ENCODE data around the gene GINM1. TPM values are rescaled to one million over a fixed set of nuclear protein-coding genes. Genes with fewer than 3 reads are reported as not detected.
A peak's percentile ranks its signal among the peaks of the same experiment; 100 is the strongest.

GINM1 gene
- total and polyA plus RNA-seq, 9 of the 15 experiments (the other 6 are each of a cell fraction or from before 2014, with no cell fraction given) = 5.0 to 19.3 (median 14.2) TPM

- peak; percentile 93 for TF ChIP-seq CTBP1 (IDR thresholded peaks at IDR 0.05; ENCODE audit: borderline replicate concordance)
- TF ChIP-seq MECOM (CRISPR knock-in tag; IDR thresholded peaks at IDR 0.05) = peak; percentile 10; the same call in 1 of the 2 replicates
- no peak for TF ChIP-seq BCL6 (CRISPR knock-in tag; IDR thresholded peaks at IDR 0.05)
- TF ChIP-seq MTA1 (IDR thresholded peaks at IDR 0.05; ENCODE audit: borderline replicate concordance) = 0 out of 2 replicates have a peak, but pooled peaks have one; percentile 57
- peak; percentile 45 to 59 for TF ChIP-seq AFF1 (IDR thresholded peaks at IDR 0.05; ENCODE audit: low read depth in 1 of 2, partially characterized antibody in 2 of 2)
- no peak for TF ChIP-seq ZNF707 (CRISPR knock-in tag; conservative IDR thresholded peaks at IDR 0.05)
- TF ChIP-seq ZNF589 (CRISPR knock-in tag; IDR thresholded peaks at IDR 0.05; ENCODE audit: low read depth) = no peak
- no peak for TF ChIP-seq STAT5B (CRISPR knock-in tag; IDR thresholded peaks at IDR 0.05)
- TF ChIP-seq USF1 (CRISPR knock-in tag; IDR thresholded peaks at IDR 0.05) = no peak
- no peak for TF ChIP-seq ZNF282 (CRISPR knock-in tag; IDR thresholded peaks at IDR 0.05)
- TF ChIP-seq MYNN (IDR thresholded peaks at IDR 0.05) = no peak
- TF ChIP-seq MYNN (CRISPR knock-in tag; IDR thresholded peaks at IDR 0.05) = no peak
- TF ChIP-seq PYGO2 (tag; IDR thresholded peaks at IDR 0.05) = no peak
- TF ChIP-seq SREBF1 (IDR thresholded peaks at IDR 0.05; ENCODE audit: borderline replicate concordance, low read depth, low read length) = no peak
- 0 out of 2 replicates have a peak, but pooled peaks have one; percentile 42 for TF ChIP-seq STAT6 (CRISPR knock-in tag; IDR thresholded peaks at IDR 0.05)
- no peak for TF ChIP-seq SMAD1 (IDR thresholded peaks at IDR 0.05; ENCODE audit: low read depth, low read length, partially characterized antibody)
- no peak for TF ChIP-seq SAFB (IDR thresholded peaks at IDR 0.05; ENCODE audit: borderline replicate concordance, low read depth, low read length)
Observed at GRCh38 chr6:149565527-149566409, at the start of gene GINM1 (continued).

Measured in K562 (cell line).